AG09309 (cell line): ENCODE data around the gene ZNF227.
"Not testable (repeated sequence)": the region's sequence is repeated elsewhere in the genome, so short reads cannot be mapped to it uniquely, and the experiment has no call there.

Source experiments
- DNase-seq: peaks from one replicate; pipeline ENCODE4 v3.0.0-alpha.2; 2010; ENCODE audit warnings: low read depth
- H3K4me3 ChIP-seq: 2 replicates; pipeline ENCODE4 v1.5.1; 2011; ENCODE audit warnings: mild to moderate bottlenecking, low read depth, low read length, moderate library complexity; ENCODE audit not compliant: control insufficient read depth
- TF ChIP-seq, protein P1 (sequence below): IDR thresholded peaks from 2 replicates; pipeline ENCODE4 v1.5.1; 2011; ENCODE audit warnings: mild to moderate bottlenecking, low read depth, low read length, inconsistent platforms; ENCODE audit not compliant: insufficient read depth, control insufficient read depth; ENCODE audit errors: missing control alignments

ZNF227 gene

DNA sequence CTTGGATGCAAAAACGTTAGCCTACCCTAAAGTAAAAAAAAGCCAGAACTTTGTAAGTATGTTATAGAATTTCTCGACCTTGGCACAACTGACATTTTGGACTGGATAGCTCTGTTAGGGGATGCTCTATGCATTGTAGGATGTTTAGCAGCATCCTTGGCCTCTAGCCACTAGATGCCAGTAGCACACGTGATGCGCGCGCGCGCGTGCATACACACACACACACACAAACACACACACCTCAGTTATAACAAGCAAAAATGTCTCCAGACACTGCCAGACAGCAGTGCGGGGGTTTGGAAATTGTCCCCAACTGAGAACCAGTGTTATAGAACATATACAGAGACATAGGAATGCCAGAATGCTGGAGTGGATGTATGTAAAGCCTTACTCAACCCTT is 30.2 kb upstream of the ZNF227 start:
- no peak for DNase-seq
- TF ChIP-seq, protein P1, sequence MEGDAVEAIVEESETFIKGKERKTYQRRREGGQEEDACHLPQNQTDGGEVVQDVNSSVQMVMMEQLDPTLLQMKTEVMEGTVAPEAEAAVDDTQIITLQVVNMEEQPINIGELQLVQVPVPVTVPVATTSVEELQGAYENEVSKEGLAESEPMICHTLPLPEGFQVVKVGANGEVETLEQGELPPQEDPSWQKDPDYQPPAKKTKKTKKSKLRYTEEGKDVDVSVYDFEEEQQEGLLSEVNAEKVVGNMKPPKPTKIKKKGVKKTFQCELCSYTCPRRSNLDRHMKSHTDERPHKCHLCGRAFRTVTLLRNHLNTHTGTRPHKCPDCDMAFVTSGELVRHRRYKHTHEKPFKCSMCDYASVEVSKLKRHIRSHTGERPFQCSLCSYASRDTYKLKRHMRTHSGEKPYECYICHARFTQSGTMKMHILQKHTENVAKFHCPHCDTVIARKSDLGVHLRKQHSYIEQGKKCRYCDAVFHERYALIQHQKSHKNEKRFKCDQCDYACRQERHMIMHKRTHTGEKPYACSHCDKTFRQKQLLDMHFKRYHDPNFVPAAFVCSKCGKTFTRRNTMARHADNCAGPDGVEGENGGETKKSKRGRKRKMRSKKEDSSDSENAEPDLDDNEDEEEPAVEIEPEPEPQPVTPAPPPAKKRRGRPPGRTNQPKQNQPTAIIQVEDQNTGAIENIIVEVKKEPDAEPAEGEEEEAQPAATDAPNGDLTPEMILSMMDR: no peak
- no peak overlapping the region for H3K4me3 ChIP-seq

DNA sequence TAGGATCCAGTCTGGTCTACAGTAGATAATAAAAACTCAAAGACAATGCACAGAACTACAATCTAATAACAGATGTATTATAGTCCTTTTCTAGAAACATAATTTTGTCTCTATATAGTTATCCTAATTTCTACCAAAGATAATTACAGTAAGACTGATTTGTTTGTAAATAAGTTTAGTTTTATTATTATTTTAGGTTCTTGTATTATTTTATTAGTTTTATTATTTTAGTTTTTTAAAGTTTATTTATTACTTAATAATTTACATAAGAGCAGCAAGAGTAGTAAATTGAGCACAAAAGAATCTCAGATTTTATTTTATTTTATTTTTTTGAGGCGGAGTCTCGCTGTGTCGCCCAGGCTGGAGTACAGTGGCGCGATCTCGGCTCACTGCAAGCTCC is 22.3 kb upstream of the ZNF227 start:
- DNase-seq: no peak
- H3K4me3 ChIP-seq: no peak overlapping the region
- TF ChIP-seq, protein P1: no peak

DNA sequence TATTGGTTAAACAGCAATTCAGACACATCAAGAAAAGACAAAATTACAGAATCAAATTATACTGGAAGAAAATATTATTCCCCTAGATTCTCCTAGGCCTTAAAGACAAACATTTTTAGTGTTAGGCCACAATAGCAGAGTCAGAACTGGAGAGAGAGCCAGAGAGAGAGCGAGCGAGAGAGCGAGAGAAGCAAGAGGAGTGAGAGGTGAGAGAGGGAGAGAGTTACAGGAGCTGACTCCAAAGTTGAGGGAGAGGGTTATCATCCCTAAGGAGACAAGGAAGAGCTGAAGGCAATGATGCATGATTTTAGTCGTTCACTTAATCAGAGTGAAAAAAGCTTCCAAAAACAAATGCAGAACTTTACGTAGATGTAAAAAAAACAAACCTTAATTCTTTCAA is 20.2 kb upstream of the ZNF227 start:
- H3K4me3 ChIP-seq: no peak overlapping the region
- no peak for DNase-seq
- TF ChIP-seq, protein P1: no peak

DNA sequence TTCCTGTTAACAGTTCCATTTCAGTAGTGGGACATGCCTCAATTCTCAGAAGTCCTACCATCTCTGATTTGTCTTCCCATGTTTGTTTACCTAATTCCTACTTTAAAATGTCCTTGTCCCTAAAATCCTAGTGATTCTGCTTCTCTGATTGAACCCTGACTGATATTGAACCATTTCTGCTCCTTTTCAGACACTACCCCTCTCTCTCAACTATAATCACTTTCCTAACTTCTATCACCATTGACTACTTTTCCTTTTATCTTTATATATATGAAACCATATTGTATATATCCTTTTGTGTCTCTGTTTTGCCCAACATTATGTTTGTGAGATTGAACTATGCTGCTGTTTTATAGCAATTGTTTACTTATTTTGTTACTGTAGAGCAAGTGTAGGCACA is 15.6 kb upstream of the ZNF227 start:
- H3K4me3 ChIP-seq: no peak overlapping the region
- TF ChIP-seq, protein P1: no peak
- no peak for DNase-seq

DNA sequence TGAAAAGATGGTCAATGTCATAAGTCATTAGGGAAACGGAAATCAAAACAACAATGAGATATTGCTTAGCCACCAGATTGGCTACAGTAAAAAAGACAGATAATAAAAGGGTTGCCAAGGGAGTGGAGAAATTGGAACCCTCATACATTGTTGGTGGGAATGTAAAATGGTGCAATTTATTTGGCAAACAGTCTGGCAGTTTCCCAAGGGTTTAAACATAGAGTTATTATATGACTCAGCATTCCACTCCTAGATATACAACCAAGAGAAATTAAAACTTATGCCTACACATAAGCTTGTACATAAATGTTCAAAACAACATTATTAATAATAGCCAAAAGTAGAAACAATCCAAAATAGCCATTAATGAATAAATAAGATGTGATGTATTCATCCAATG is 9.9 kb upstream of the ZNF227 start:
- no peak overlapping the region for H3K4me3 ChIP-seq
- TF ChIP-seq, protein P1: no peak
- peak; percentile 20 for DNase-seq

DNA sequence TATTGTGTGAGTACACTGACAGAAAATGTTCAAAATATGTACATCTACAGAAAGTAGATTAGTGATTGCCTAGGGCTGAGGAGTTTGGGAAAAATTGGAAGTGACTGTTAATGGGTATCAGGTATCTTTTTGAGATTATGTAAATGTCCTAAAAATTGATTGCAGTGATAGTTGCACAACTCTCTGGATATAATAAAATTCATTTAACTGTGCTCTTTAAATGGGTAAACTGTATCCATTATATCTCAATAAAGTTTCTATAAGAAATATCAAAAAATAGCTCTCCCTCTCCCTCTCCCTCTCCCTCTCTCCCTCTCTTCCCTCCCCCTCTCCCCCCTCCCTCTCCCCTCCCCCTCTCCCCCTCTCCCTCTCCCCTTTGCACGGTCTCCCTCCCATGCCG is 9.4 kb upstream of the ZNF227 start:
- no peak for DNase-seq
- TF ChIP-seq, protein P1: no peak
- no peak overlapping the region for H3K4me3 ChIP-seq

DNA sequence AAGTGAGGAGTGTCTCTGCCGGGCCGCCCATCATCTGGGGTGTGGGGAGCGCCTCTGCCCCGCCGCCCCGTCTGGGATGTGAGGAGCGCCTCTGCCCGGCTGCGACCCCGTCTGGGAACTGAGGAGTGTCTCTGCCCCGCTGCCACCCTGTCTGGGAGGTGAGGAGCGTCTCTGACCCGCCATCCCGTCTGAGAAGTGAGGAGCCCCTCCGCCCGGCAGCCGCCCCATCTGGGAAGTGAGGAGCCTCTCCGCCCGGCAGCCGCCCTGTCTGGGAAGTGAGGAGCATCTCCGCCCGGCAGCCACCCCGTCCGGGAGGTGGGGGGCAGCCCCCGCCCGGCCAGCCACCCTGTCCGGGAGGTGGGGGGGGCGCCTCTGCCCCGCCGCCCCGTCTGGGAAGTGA is 8.5 kb upstream of the ZNF227 start:
- not testable (repeated sequence) for H3K4me3 ChIP-seq, DNase-seq
